ENCODE results near the gene CLDN6.
A peak's percentile ranks its signal among the peaks of the same experiment; 100 is the strongest.

The CLDN6 gene

DNA sequence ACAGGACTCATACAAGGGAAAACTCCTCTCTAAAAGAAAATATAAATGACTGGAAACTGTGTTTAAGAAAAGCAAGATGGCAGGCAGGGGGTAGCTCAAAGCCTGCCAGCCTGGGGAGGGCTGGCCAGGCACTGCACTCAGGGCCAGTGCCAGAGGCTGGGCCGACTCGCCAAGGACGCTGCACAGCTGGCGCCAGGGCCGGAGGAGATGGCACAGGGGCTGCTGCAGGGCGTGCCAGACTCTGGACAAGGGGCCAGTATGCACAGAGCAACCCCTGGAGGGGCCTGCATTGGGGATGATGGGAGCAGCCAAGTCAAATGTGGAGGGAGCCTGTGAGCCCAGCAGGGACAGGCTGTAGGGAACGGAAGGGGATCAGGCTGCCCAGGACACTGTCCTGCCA is 41.8 kb downstream of the CLDN6 start:
- Histone ChIP-seq H3K27ac (ENCODE audit: low read depth, low read length, poor library complexity, severe bottlenecking) (no peak overlapping the region), H3K9me3 (ENCODE audit: low read length) (no peaks in the 10 kb centered on the region), H3K9me2 (ENCODE audit: low read depth, low read length) (no peaks in the 10 kb centered on the region), H3K79me2 (ENCODE audit: insufficient read depth, low read length) (peaks cover 3% of the 10 kb centered on the region; the same call in 1 of the 2 replicates), H3K36me3 (ENCODE audit: insufficient read depth, low read length) (peaks cover 72% of the 10 kb centered on the region), H3K27me3 (ENCODE audit: insufficient read depth, low read length) (no peaks in the 10 kb centered on the region), H3K4me1 (ENCODE audit: insufficient read depth, low read length, severe bottlenecking) (peaks cover 63% of the 10 kb centered on the region), H3K9ac (ENCODE audit: low read length) (no peak overlapping the region), H3K4me3 (ENCODE audit: low read depth, low read length, poor library complexity, severe bottlenecking) (no peak overlapping the region), H4K20me1 (ENCODE audit: insufficient read depth, low read length) (no peaks in the 10 kb centered on the region), H2AFZ (ENCODE audit: low read length) (no peak overlapping the region), H3K4me2 (ENCODE audit: low read length) (no peak overlapping the region), H3F3A (ENCODE audit: insufficient read depth, low read length) (no peaks in the 10 kb centered on the region)
- TF ChIP-seq, protein P1, sequence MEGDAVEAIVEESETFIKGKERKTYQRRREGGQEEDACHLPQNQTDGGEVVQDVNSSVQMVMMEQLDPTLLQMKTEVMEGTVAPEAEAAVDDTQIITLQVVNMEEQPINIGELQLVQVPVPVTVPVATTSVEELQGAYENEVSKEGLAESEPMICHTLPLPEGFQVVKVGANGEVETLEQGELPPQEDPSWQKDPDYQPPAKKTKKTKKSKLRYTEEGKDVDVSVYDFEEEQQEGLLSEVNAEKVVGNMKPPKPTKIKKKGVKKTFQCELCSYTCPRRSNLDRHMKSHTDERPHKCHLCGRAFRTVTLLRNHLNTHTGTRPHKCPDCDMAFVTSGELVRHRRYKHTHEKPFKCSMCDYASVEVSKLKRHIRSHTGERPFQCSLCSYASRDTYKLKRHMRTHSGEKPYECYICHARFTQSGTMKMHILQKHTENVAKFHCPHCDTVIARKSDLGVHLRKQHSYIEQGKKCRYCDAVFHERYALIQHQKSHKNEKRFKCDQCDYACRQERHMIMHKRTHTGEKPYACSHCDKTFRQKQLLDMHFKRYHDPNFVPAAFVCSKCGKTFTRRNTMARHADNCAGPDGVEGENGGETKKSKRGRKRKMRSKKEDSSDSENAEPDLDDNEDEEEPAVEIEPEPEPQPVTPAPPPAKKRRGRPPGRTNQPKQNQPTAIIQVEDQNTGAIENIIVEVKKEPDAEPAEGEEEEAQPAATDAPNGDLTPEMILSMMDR (IDR thresholded peaks at IDR 0.05; ENCODE audit: low read length), result no peak
- TF ChIP-seq EZH2 (IDR thresholded peaks at IDR 0.05; ENCODE audit: borderline replicate concordance, low read length), result no peak

DNA sequence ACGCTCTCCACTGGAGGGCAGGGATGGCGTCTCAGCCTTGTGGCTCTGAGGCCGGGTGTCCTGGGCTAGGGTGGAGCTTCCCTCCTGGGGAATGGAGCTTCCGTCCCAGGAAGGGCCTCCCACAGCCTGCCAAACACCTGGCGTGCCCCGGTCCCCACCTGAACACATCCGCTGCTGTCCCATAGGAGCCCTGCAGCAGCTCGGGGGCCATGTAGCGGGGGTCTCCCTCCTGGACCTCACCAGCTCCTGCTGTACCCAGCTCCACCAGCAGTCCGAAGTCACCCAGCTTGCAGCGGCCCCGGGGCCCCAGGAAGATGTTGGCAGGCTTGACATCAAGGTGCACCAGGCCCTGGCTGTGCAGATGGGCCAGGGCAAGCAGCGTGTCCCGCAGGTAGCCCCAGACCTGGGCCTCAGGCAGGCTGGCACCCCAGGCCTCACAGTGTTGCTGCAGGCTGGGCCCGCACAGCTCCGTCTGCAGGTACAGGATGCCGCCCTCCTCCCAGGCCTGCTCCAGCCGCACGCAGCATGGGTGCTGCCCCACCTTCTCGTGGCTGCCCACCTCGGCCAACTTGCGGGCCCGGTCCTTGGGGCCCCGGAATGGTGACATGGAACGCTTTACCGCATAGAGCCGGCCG is 42.7 kb downstream of the CLDN6 start:
- Histone ChIP-seq H3F3A (ENCODE audit: insufficient read depth, low read length) (no peaks in the 10 kb centered on the region), H2AFZ (ENCODE audit: low read length) (no peak overlapping the region), H3K4me1 (ENCODE audit: insufficient read depth, low read length, severe bottlenecking) (peaks cover 66% of the 10 kb centered on the region), H3K9me3 (ENCODE audit: low read length) (no peaks in the 10 kb centered on the region), H3K27me3 (ENCODE audit: insufficient read depth, low read length) (no peaks in the 10 kb centered on the region), H4K20me1 (ENCODE audit: insufficient read depth, low read length) (no peaks in the 10 kb centered on the region), H3K9me2 (ENCODE audit: low read depth, low read length) (no peaks in the 10 kb centered on the region), H3K9ac (ENCODE audit: low read length) (no peak overlapping the region), H3K4me3 (ENCODE audit: low read depth, low read length, poor library complexity, severe bottlenecking) (no peak overlapping the region), H3K79me2 (ENCODE audit: insufficient read depth, low read length) (peaks cover 3% of the 10 kb centered on the region; the same call in 1 of the 2 replicates), H3K36me3 (ENCODE audit: insufficient read depth, low read length) (peaks cover 78% of the 10 kb centered on the region), H3K27ac (ENCODE audit: low read depth, low read length, poor library complexity, severe bottlenecking) (no peak overlapping the region), H3K4me2 (ENCODE audit: low read length) (peak overlapping the region; percentile 18; the same call in 1 of the 2 replicates)
- TF ChIP-seq EZH2 (IDR thresholded peaks at IDR 0.05; ENCODE audit: borderline replicate concordance, low read length), result no peak
- TF ChIP-seq, protein P1 (IDR thresholded peaks at IDR 0.05; ENCODE audit: low read length), result no peak

DNA sequence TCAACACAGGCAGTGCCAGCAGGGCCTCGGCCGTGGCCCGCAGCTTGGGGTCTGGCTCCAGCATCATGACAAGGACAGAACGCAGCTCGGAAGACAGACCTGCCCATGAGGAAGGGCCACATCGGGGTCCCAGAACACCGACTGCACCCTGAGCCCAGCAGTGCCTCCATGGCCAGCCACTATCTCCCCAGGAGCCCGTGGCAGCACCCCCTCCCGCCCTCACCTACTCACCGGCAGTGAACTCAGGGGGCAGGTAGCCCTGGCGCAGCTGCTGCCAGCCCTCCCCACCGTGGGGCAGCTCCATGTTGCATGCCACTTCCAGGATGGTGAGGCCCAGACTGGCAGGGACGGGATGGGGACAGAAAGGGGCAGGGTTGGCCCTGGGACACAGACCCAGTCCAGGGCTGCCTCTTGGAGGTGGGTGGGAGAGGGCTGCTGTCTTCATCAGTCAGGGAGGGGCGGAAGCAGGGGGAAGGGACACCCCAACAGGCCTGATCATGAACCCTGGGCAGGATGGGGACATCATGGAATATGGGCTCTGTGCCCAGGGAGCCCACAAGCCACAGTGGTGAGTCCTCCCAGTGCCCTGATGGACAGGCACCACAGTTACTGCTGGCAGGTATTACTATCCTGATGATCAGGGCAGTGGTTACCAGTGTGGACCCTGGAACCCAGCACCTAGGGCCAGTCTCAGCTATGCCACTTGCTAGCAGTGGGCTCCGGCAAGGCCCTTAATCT is 43.5 kb downstream of the CLDN6 start:
- peak overlapping the region; percentile 18; the same call in 1 of the 2 replicates for H3K4me2 ChIP-seq (ENCODE audit: low read length)
- H3K36me3 ChIP-seq (ENCODE audit: insufficient read depth, low read length), result peaks cover 78% of the 10 kb centered on the region
- TF ChIP-seq, protein P1 (IDR thresholded peaks at IDR 0.05; ENCODE audit: low read length), result no peak
- no peak for TF ChIP-seq EZH2 (IDR thresholded peaks at IDR 0.05; ENCODE audit: borderline replicate concordance, low read length)

More for the DNA sequence above, 43.5 kb downstream of the CLDN6 start:
- H3K9me2 ChIP-seq (ENCODE audit: low read depth, low read length), result no peaks in the 10 kb centered on the region
- no peaks in the 10 kb centered on the region for H3K27me3 ChIP-seq (ENCODE audit: insufficient read depth, low read length)
- H3F3A ChIP-seq (ENCODE audit: insufficient read depth, low read length), result no peaks in the 10 kb centered on the region
- no peaks in the 10 kb centered on the region for H3K9me3 ChIP-seq (ENCODE audit: low read length)
- no peak overlapping the region for H2AFZ ChIP-seq (ENCODE audit: low read length)
- H3K4me1 ChIP-seq (ENCODE audit: insufficient read depth, low read length, severe bottlenecking), result peaks cover 65% of the 10 kb centered on the region
- no peak overlapping the region for H3K9ac ChIP-seq (ENCODE audit: low read length)
- no peaks in the 10 kb centered on the region for H4K20me1 ChIP-seq (ENCODE audit: insufficient read depth, low read length)
- no peak overlapping the region for H3K4me3 ChIP-seq (ENCODE audit: low read depth, low read length, poor library complexity, severe bottlenecking)
- no peak overlapping the region for H3K27ac ChIP-seq (ENCODE audit: low read depth, low read length, poor library complexity, severe bottlenecking)
- peaks cover under 1% of the 10 kb centered on the region; the same call in 1 of the 2 replicates for H3K79me2 ChIP-seq (ENCODE audit: insufficient read depth, low read length)

Data from OCI-LY1 (cell line).